Mucosa of descending colon (tissue), 3 donors: ENCODE measurements around the gene MAST4. TPM values are rescaled to one million over a fixed set of nuclear protein-coding genes. Genes with fewer than 3 reads are reported as not detected.

Source experiments
- ATAC-seq: fragments of 200-7000 bp; cut with Tn5 transposase; one replicate; pipeline ENCODE4 v1.9.1; 2020; ENCODE audit warnings: mild to moderate bottlenecking, moderate library complexity
- DNase-seq, 3 donors: peaks; one replicate each; pipeline ENCODE4 v3.0.0-alpha.2; 2020
- H3K36me3 ChIP-seq: fragments of 200-600 bp; one replicate; pipeline ENCODE4 v1.8.0; 2021; ENCODE audit warnings: low read depth, mild to moderate bottlenecking
- H3K4me1 ChIP-seq: fragments of 200-600 bp; one replicate; pipeline ENCODE4 v1.8.0; 2021; ENCODE audit warnings: low read depth, mild to moderate bottlenecking
- H3K4me3 ChIP-seq: fragments of 200-600 bp; one replicate; pipeline ENCODE4 v1.8.0; 2021; ENCODE audit warnings: mild to moderate bottlenecking
- H3K9me3 ChIP-seq: fragments of 200-600 bp; one replicate; pipeline ENCODE4 v1.8.0; 2021; ENCODE audit warnings: mild to moderate bottlenecking
- intact Hi-C, 2 donors: fragments of 100-400 bp; cut with DNase I in 1 of 2; cut with micrococcal nuclease in 1 of 2; formaldehyde crosslinking; loops; one replicate each; pipeline versions ENCODE4 v1.11.0 to v1.11.1; 2022; cut with DNase I, micrococcal nuclease
- total RNA-seq, 3 donors: library from RNA; stranded (reverse); fragmentation: NEBNext Ultra II Directional in 2 of 3; extraction: Animal tissue kit (Norgen Biotek cat#: 25700) in 2 of 3; gene quantifications; one replicate each; pipeline versions ENCODE4 v1.2.1 to v1.2.4, GENCODE V29; 2021 to 2023
- TF ChIP-seq, protein P1 (sequence below): fragments of 200-600 bp; IDR thresholded peaks from one replicate; pipeline ENCODE4 v1.8.0; 2022; ENCODE audit warnings: antibody characterized with exemption, mild to moderate bottlenecking
- donor health status: DM: no; HTN: no; CAD: no; lungs with moderate emphysema.
- donor health status: DM: no; HTN: no; CAD: no.
- donor health status: DM: no; HTN: yes; CAD: no.

The MAST4 gene
- total RNA-seq, 3 donors from 2014 or later, result 16.2 to 34.0 (median 22.5) TPM

DNA sequence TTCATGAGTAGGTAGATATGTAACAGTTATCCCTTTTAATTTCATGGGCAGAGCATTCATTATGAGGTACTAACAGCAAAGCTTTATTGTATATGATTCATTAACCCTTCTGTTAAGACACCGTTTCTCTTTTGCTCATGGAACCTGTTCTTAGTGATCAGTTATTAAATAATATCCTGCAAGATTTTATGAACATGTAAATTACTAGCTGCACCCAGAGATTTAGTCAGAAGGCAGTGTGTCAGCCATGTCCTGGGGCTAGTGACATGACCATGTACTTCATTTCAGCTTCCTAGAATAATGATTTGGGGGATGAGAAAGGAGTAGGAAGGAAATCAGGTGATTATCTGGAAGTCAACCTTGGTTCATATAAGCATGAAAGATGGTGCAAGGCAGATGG is 7.0 kb downstream of the MAST4 start:
- no peak overlapping the region for H3K4me3 ChIP-seq
- no peaks in the 10 kb centered on the region for H3K36me3 ChIP-seq
- TF ChIP-seq, protein P1, sequence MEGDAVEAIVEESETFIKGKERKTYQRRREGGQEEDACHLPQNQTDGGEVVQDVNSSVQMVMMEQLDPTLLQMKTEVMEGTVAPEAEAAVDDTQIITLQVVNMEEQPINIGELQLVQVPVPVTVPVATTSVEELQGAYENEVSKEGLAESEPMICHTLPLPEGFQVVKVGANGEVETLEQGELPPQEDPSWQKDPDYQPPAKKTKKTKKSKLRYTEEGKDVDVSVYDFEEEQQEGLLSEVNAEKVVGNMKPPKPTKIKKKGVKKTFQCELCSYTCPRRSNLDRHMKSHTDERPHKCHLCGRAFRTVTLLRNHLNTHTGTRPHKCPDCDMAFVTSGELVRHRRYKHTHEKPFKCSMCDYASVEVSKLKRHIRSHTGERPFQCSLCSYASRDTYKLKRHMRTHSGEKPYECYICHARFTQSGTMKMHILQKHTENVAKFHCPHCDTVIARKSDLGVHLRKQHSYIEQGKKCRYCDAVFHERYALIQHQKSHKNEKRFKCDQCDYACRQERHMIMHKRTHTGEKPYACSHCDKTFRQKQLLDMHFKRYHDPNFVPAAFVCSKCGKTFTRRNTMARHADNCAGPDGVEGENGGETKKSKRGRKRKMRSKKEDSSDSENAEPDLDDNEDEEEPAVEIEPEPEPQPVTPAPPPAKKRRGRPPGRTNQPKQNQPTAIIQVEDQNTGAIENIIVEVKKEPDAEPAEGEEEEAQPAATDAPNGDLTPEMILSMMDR, result no peak
- intact Hi-C loops, result no loop called here
- no peaks in the 10 kb centered on the region for H3K4me1 ChIP-seq
- ATAC-seq (no peak), DNase-seq (no peak)
- H3K9me3 ChIP-seq, result no peaks in the 10 kb centered on the region

DNA sequence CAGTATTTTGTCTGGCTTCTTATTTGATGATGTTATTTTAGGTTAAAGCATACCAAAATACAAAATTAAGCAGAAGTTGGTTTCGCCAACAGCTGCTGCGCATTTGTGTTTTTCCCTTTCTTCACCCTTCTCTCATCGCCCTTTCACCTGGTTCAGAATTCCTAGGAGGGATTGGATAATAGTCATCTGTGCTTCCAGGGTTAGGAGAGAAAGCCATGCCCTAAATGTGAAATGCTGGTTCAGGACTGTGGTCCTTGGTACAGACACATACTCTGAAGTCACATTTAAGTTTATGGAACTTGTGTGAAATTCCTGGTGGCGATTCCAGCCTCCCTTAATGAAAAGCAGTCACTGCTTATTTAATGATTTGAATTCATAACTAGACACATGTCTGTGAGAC is 7.7 kb downstream of the MAST4 start:
- no peaks in the 10 kb centered on the region for H3K36me3 ChIP-seq
- H3K9me3 ChIP-seq, result no peaks in the 10 kb centered on the region
- ATAC-seq (no peak), DNase-seq (no peak)
- intact Hi-C loops, result no loop called here
- H3K4me1 ChIP-seq, result no peaks in the 10 kb centered on the region
- TF ChIP-seq, protein P1, result no peak
- H3K4me3 ChIP-seq, result no peak overlapping the region

DNA sequence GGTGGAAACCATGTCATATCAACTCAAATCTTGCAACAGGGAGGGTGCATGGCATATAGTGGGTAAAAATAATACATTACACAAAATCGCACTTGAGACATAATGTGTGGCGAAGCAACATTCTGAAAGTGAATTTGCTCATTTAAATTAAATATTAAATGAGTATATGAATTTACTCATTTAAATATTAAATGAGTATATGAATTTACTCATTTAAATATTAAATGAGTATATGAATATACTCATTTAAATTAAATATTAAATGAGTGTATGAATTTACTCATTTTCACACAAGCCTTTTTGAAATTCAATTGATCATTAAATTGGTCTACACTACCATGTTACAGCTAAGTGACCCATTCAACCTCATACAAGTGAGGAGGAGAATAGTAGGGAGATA is 10.5 kb downstream of the MAST4 start:
- intact Hi-C loops, result no loop called here
- Histone ChIP-seq H3K4me1 (no peaks in the 10 kb centered on the region), H3K9me3 (no peaks in the 10 kb centered on the region), H3K4me3 (no peak overlapping the region), H3K36me3 (no peaks in the 10 kb centered on the region)
- ATAC-seq (no peak), DNase-seq (no peak)
- TF ChIP-seq, protein P1, result no peak

DNA sequence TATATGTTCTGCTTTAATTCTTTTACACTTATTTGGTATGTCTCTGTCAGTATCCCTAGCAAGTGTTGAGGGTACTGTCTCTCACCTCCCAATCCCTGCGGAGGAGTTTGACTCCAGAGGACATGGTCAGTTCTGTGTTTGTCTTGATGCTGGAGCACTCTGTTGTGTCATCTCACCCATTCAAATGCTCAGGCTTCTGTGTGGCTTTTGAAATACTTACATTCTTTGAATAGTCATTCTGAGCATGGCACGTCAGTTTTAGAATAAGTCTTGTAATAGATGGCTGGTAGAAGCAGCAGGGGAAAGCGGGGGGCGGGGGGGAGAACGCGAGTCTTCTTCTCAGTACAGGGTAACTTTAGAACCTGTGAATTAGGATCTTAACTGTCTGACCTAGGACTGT is 12.3 kb downstream of the MAST4 start:
- TF ChIP-seq, protein P1, result no peak
- H3K4me1 ChIP-seq, result no peaks in the 10 kb centered on the region
- ATAC-seq (no peak), DNase-seq (no peak)
- H3K36me3 ChIP-seq, result no peaks in the 10 kb centered on the region
- no peaks in the 10 kb centered on the region for H3K9me3 ChIP-seq
- H3K4me3 ChIP-seq, result no peak overlapping the region
- intact Hi-C loops, result no loop called here

DNA sequence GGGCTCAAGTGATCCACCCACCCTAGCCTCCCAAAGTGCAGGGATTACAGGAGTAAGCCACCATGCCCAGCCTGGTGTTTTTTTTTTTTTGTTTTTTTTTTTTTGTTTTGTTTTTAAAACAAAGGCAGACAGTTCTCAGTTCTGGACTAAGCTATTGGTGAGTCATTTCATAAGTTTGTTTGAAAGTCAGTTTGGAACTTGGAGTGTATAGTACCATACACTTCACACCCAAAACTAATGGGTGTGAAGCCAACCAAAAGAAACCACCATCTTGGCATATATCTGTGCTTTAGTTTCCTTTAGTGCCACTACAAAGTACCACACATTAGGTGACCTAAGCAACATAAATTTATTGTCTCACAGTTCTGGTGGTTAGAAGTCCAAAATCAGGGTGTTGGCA is 13.4 kb downstream of the MAST4 start:
- no peaks in the 10 kb centered on the region for H3K36me3 ChIP-seq
- H3K4me1 ChIP-seq, result no peaks in the 10 kb centered on the region
- intact Hi-C loops, result no loop called here
- no peak for DNase-seq
- ATAC-seq, result no peak
- no peaks in the 10 kb centered on the region for H3K9me3 ChIP-seq
- TF ChIP-seq, protein P1, result no peak
- H3K4me3 ChIP-seq, result no peak overlapping the region

DNA sequence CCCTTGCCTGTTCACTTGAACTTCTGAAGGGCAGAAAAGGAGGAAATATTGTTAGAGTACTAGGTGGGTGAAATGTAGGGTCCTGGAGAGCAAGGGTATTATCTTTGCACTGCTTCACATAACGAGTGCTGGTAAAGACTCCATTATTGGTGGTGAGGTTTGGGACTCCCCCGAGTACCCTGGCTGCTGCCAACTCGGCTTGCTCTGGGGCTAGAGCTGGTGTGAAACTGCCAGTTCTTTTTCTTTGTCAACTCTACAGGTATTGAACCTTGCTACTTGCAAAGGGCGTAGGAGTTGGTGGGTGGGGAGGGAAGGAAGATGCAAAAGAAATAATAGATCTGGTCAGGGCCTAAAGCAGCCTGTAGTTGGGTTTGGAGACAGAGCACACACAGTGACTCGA is 16.0 kb downstream of the MAST4 start:
- no peaks in the 10 kb centered on the region for H3K36me3 ChIP-seq
- intact Hi-C loops, result no loop called here
- no peaks in the 10 kb centered on the region for H3K4me1 ChIP-seq
- DNase-seq, result no peak
- TF ChIP-seq, protein P1, result no peak
- no peak overlapping the region for H3K4me3 ChIP-seq
- no peaks in the 10 kb centered on the region for H3K9me3 ChIP-seq
- no peak for ATAC-seq
